Choroid plexus epithelial cell (primary cell): ENCODE results near the gene DIABLO.
"Not testable (repeated sequence)": the region's sequence is repeated elsewhere in the genome, so short reads cannot be mapped to it uniquely, and the experiment has no call there.

ENCODE experiments used
- DNase-seq: peaks from one replicate; pipeline ENCODE4 v3.0.0-alpha.2; 2010; ENCODE audit warnings: low read depth
- H3K4me3 ChIP-seq: 2 replicates; pipeline ENCODE4 v1.5.1; 2011; ENCODE audit warnings: low read depth, mild to moderate bottlenecking, control low read depth, low read length, moderate library complexity
- CTCF ChIP-seq: conservative IDR thresholded peaks from 2 replicates; pipeline ENCODE4 v1.5.1; 2011; ENCODE audit warnings: low read depth, mild to moderate bottlenecking, control low read depth, inconsistent platforms, low read length, moderate library complexity

Gene DIABLO

GRCh38 chr12:122225683-122226365 is at the start of gene DIABLO:
Gene DIABLO, minus strand, starts transcription at chr12:122226052. Its CDS starts 38 bp downstream, at chr12:122226014.
- H3K4me3 ChIP-seq, result peak within 1 kb of the TSS; percentile 98
- TF ChIP-seq CTCF, result no peak
- peak; percentile 100 for DNase-seq

GRCh38 chr12:122275459-122275858 is 49.6 kb upstream of the DIABLO start:
- no peak for DNase-seq
- no peak for TF ChIP-seq CTCF
- no peak overlapping the region for H3K4me3 ChIP-seq

DNA sequence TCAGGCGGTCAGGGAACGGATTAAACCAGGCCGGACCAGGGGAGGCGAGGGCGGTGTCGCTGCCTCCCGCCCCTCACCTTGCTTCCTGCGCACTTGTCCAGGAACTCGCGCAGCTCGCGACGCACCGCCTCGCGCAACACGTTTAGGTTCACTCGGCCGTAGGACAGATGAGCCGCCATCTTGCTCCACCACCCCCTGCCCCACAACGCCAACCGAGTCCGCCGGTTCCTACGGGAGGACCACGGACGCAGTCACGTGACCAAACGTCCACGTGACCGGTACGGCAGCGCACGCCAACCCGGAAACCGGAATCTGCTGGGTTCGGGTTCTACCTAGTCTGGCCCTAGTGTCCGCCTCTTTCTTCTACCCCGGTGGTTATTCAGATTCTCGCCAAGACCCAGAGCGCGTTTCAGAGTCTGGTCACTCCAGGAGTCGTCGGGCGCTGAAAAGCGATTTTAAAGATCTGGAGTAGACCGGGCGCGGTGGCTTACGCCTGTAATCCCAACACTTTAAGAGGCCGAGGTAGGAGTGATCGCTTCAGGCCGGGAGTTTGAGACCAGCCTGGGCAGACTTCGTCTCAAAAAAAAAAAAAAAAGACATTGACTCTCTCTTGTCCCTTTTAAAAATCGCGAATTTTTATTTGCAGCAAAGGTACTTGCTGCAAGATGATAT is 40.5 kb upstream of the DIABLO start, which contains the start of gene VPS33A:
TSS of gene VPS33A (minus strand) at position 265 of the 672 bp plus-strand sequence. CDS start at position 179, 86 bp downstream.
- peak; percentile 99 for DNase-seq
- TF ChIP-seq CTCF, result no peak

DNA sequence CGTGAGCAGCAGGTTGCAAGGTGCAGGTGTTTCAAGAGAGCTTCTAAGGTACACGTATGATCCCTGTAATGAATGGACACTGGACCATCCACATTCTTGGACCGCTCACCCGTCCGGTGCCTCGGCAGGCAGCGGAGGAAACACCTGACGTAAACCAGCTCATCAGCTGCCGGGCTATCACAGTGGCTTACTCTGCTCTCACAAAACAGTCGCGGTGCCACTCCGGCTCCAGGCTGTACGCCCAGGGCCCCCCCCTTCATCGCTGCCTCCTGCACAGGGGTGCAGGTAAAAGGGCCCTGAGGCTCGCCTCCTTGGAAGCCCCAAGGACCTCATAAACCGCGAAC is 40.0 kb upstream of the DIABLO start:
- TF ChIP-seq CTCF, result no peak
- DNase-seq, result peak; percentile 44
- H3K4me3 ChIP-seq, result peak overlapping the region; percentile 99

More for the DNA sequence above, 40.5 kb upstream of the DIABLO start, which contains the start of gene VPS33A:
- peak within 1 kb of the TSS; percentile 99 for H3K4me3 ChIP-seq

GRCh38 chr12:122265476-122265875 is 39.6 kb upstream of the DIABLO start:
- TF ChIP-seq CTCF, result no peak
- DNase-seq, result no peak
- H3K4me3 ChIP-seq, result peak overlapping the region; percentile 99

GRCh38 chr12:122260735-122261134 is 34.9 kb upstream of the DIABLO start:
- not testable (repeated sequence) for H3K4me3 ChIP-seq

DNA sequence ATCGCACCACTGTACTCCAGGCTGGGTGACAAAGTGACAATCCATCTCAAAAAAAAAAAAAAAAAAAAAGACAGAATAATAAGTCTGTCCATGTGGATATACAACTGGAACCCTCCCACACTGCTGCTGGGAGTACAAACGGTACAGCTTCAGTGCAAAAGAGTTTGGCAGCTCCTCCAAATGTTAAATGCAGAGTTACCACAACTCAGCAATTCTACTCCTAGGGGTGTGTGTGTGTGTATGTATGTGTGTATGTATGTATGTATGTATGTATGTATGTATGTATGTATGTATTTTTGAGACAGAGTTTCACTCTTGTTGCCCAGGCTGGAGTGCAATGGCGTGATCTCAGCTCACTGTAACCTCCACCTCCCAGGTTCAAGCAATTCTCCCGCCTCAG is 33.1 kb upstream of the DIABLO start:
- H3K4me3 ChIP-seq, DNase-seq: not testable (repeated sequence)

More at GRCh38 chr12:122260735-122261134, 34.9 kb upstream of the DIABLO start:
- not testable (repeated sequence) for DNase-seq

- H3K4me3 ChIP-seq, DNase-seq: not testable (repeated sequence)
Observed at GRCh38 chr12:122258462-122258861, 32.6 kb upstream of the DIABLO start.
